Cardiac muscle cell (in vitro differentiated cells and primary cell): ENCODE measurements around the gene UNC13C. TPM values are rescaled to one million over a fixed set of nuclear protein-coding genes. Genes with fewer than 3 reads are reported as not detected.

Experiments used
- DNase-seq, 2 donors: peaks; one replicate each; pipeline versions ENCODE4 v3.0.0 to v3.0.0-alpha.2; 2010 to 2017; ENCODE audit warnings: low read depth in 1 of 2, low spot score in 1 of 2
- H3K27ac ChIP-seq: fragments of 200-600 bp; sonication (generic); 2 replicates; pipeline ENCODE4 v1.5.1; 2016
- H3K27me3 ChIP-seq: fragments of 200-600 bp; sonication (generic); 2 replicates; pipeline ENCODE4 v1.6.0; 2016; ENCODE audit warnings: control low read depth
- H3K36me3 ChIP-seq: fragments of 200-600 bp; sonication (generic); 2 replicates; pipeline ENCODE4 v1.5.1; 2016; ENCODE audit warnings: control low read depth
- H3K4me1 ChIP-seq: fragments of 200-600 bp; sonication (generic); 2 replicates; pipeline ENCODE4 v1.8.1; 2017; ENCODE audit warnings: low read depth, mild to moderate bottlenecking, mixed run types
- H3K4me3 ChIP-seq: fragments of 200-600 bp; sonication (generic); 2 replicates; pipeline ENCODE4 v1.5.1; 2016; ENCODE audit warnings: mild to moderate bottlenecking
- H3K9me3 ChIP-seq: fragments of 200-600 bp; sonication (generic); 2 replicates; pipeline ENCODE4 v1.5.1; 2017; ENCODE audit warnings: low read depth, mild to moderate bottlenecking, control low read depth
- CTCF ChIP-seq: IDR thresholded peaks from 2 replicates; pipeline ENCODE4 v1.5.1; 2012; ENCODE audit warnings: low read depth, mild to moderate bottlenecking, low read length
- polyA plus RNA-seq: library from polyadenylated mRNA; unstranded; fragments of >200 nt; fragmentation: Nextera tagmentation; extraction: Ambion mirVana; gene quantifications from 2 replicates; pipeline ENCODE4 v1.2.1, GENCODE V29; 2016
- total RNA-seq: library from RNA; depleted of rRNA; stranded (reverse); fragments of >200 nt; gene quantifications from 2 replicates; pipeline ENCODE4 v1.2.3, GENCODE V29; 2016

Gene UNC13C
- total and polyA plus RNA-seq, 2 experiments from 2014 or later, result under 0.01 TPM; not detected in 1

- Histone ChIP-seq H3K4me3 (no peak overlapping the region), H3K9me3 (no peaks in the 10 kb centered on the region), H3K4me1 (no peaks in the 10 kb centered on the region), H3K27me3 (no peaks in the 10 kb centered on the region), H3K36me3 (no peaks in the 10 kb centered on the region), H3K27ac (no peak overlapping the region)
- no peak for DNase-seq
- TF ChIP-seq CTCF, result no peak
Measured at GRCh38 chr15:54066403-54066802, 88.2 kb downstream of the UNC13C start.

GRCh38 chr15:54082836-54083492, 104.7 kb downstream of the UNC13C start:
- DNase-seq, result peak; percentile 1 to 52
- no peak overlapping the region for H3K4me3 ChIP-seq
- H3K27me3 ChIP-seq, result no peaks in the 10 kb centered on the region
- peak; percentile 55 for TF ChIP-seq CTCF
- no peaks in the 10 kb centered on the region for H3K9me3 ChIP-seq
- H3K4me1 ChIP-seq, result no peaks in the 10 kb centered on the region
- H3K36me3 ChIP-seq, result no peaks in the 10 kb centered on the region
- H3K27ac ChIP-seq, result no peak overlapping the region

GRCh38 chr15:54083501-54083900, 105.3 kb downstream of the UNC13C start:
- no peaks in the 10 kb centered on the region for H3K36me3 ChIP-seq
- no peaks in the 10 kb centered on the region for H3K4me1 ChIP-seq
- no peak overlapping the region for H3K27ac ChIP-seq
- H3K27me3 ChIP-seq, result no peaks in the 10 kb centered on the region
- H3K9me3 ChIP-seq, result no peaks in the 10 kb centered on the region
- TF ChIP-seq CTCF, result no peak
- H3K4me3 ChIP-seq, result no peak overlapping the region
- DNase-seq, result no peak

- no peak for DNase-seq
- Histone ChIP-seq H3K4me1 (no peaks in the 10 kb centered on the region), H3K9me3 (no peaks in the 10 kb centered on the region), H3K27me3 (no peaks in the 10 kb centered on the region), H3K4me3 (no peak overlapping the region), H3K27ac (no peak overlapping the region), H3K36me3 (no peaks in the 10 kb centered on the region)
- TF ChIP-seq CTCF, result no peak
Measured at GRCh38 chr15:54083991-54084390, 105.8 kb downstream of the UNC13C start.

- Histone ChIP-seq H3K9me3 (no peaks in the 10 kb centered on the region), H3K36me3 (no peaks in the 10 kb centered on the region), H3K4me1 (no peaks in the 10 kb centered on the region), H3K4me3 (no peak overlapping the region), H3K27me3 (no peaks in the 10 kb centered on the region), H3K27ac (no peak overlapping the region)
- TF ChIP-seq CTCF, result no peak
- no peak for DNase-seq
Measured at GRCh38 chr15:54088837-54089236, 110.6 kb downstream of the UNC13C start.
